Retinal pigment epithelial cell (primary cell): ENCODE data around the gene USP9X.
A peak's percentile ranks its signal among the peaks of the same experiment; 100 is the strongest.

ENCODE experiments used
- DNase-seq: peaks from one replicate; pipeline ENCODE4 v3.0.0-alpha.2; 2010; ENCODE audit warnings: low read depth
- H3K4me3 ChIP-seq: 2 replicates; pipeline ENCODE4 v1.5.1; 2011; ENCODE audit warnings: mild to moderate bottlenecking, low read length, control low read depth, moderate library complexity
- CTCF ChIP-seq: conservative IDR thresholded peaks from 2 replicates; pipeline ENCODE4 v1.5.1; 2011; ENCODE audit warnings: low read depth, low read length, control low read depth, inconsistent platforms

Gene USP9X

GRCh38 chrX:41067721-41068120, 17.5 kb upstream of the USP9X start:
- TF ChIP-seq CTCF, result no peak
- DNase-seq, result no peak
- no peak overlapping the region for H3K4me3 ChIP-seq

- no peak for TF ChIP-seq CTCF
- no peak overlapping the region for H3K4me3 ChIP-seq
These were observed 8.5 kb upstream of the USP9X start for GRCh38 chrX:41076742-41077141.

GRCh38 chrX:41081821-41082220, 3.4 kb upstream of the USP9X start:
- no peak for DNase-seq
- TF ChIP-seq CTCF, result no peak
- no peak overlapping the region for H3K4me3 ChIP-seq

More at GRCh38 chrX:41076742-41077141, 8.5 kb upstream of the USP9X start:
- DNase-seq, result no peak

DNA sequence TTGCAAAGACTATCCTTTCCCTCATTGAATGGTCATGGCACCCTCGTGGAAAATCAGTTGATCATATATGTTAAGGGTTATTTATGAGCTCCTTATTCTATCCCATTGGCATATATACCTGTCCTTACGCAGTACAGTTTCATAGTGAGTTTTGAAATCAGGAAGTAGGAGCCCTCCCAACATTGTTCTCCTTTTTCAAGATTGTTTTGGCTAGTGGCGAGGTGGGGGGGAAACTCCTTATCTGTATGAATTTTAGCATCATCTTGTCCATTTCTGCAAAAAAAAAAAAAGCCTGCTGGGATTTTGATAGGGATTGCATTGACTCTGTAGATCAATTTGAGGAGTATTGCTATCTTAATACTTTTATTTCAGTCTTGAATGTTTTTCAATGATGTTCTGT, 2.5 kb upstream of the USP9X start:
- no peak for TF ChIP-seq CTCF
- DNase-seq, result no peak
- no peak overlapping the region for H3K4me3 ChIP-seq

DNA sequence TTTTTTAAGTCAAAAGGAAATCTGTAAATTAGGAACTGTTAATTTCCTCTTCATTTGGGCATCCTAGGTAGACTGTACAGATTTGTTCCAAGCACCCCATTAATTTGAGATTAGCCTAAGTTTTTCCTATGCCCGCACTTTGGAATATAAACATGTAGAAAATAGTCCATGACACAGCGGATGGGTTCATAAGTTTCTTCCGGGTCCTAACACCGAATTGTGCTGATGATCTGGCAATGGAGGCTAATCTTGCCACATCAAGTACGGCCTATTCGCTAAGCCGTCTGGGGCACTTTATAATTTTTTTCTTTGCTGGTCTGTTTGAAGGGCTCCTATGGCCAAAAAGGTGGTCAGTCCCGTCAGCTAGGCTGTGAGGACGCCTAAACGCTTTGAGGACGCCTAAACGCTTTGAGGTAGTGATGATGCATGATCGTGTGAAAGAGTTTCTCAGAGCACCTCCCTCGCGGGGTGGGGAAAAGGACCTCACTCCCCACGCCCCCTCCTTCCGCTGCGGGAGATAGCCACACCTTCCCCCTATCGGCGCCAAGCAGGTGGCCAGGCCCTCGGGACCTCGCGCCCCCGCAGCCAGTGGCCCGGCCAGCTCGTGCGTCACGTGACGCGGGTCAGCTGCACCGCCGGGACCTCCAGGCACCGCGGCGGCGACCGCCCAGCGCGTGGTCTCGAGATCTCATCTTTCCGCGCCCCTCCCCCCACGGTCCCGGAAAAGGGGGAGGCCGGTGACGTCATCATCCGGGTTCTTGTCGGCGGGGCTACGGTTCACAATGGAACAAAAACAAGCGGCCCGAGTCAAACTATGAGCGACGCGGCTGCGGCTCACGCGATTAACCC, 977 bp upstream of the USP9X start:
- no peak for TF ChIP-seq CTCF
- H3K4me3 ChIP-seq, result peak overlapping the region; percentile 87
- DNase-seq, result peak; percentile 92

DNA sequence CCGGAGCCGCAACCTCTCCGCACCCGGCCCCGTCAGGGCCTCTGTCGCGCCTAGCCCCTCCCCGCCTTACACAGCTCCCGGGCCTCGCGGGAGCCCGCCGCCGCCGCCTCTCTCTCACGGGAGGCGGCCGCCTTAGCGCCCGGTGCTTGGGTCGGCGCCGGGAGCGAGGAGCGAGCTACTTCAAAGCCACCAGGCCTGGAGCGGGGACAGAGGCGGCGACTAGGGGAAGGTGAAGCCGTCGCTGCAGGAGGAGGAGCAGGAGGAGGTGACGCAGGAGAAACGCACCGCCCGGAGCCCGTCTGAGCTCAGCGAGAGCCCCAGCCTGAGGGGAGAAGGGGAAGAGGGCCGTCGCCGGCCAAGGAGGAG, 250 bp downstream of the USP9X start:
- TF ChIP-seq CTCF, result no peak
- DNase-seq, result no peak
- peak overlapping the region; percentile 88 for H3K4me3 ChIP-seq
